Ammon's horn (tissue), 1 donor: ENCODE measurements around the gene ANK3.

Experiments used
- DNase-seq: peaks from one replicate; pipeline ENCODE4 v3.0.0-alpha.2; 2016; ENCODE audit warnings: low spot score

Gene ANK3

GRCh38 chr10:60224066-60224705, 165.5 kb downstream of the ANK3 start:
- no peak for DNase-seq

GRCh38 chr10:60222047-60222446, 167.6 kb downstream of the ANK3 start:
- no peak for DNase-seq

GRCh38 chr10:60212195-60212594, 177.5 kb downstream of the ANK3 start:
- no peak for DNase-seq

GRCh38 chr10:60209874-60210570, 179.7 kb downstream of the ANK3 start:
- DNase-seq: no peak

GRCh38 chr10:60208676-60209269, 180.9 kb downstream of the ANK3 start:
- DNase-seq: peak; percentile 41

- no peak for DNase-seq
Observed at GRCh38 chr10:60207894-60208293, 181.8 kb downstream of the ANK3 start.

- DNase-seq: no peak
Observed at GRCh38 chr10:60206735-60207134, 182.9 kb downstream of the ANK3 start.

- DNase-seq: no peak
Observed at GRCh38 chr10:60205741-60206140, 183.9 kb downstream of the ANK3 start.

GRCh38 chr10:60203993-60204618, 185.6 kb downstream of the ANK3 start:
- peak; percentile 56 for DNase-seq

- DNase-seq: no peak
Observed at GRCh38 chr10:60200682-60201053, 189.0 kb downstream of the ANK3 start.

GRCh38 chr10:60200012-60200681, 189.5 kb downstream of the ANK3 start:
- no peak for DNase-seq

GRCh38 chr10:60197206-60197605, 192.5 kb downstream of the ANK3 start:
- DNase-seq: no peak

GRCh38 chr10:60194421-60194820, 195.3 kb downstream of the ANK3 start:
- no peak for DNase-seq

GRCh38 chr10:60192946-60193345, 196.7 kb downstream of the ANK3 start:
- no peak for DNase-seq

- DNase-seq: no peak
Observed at GRCh38 chr10:60189861-60190475, 199.7 kb downstream of the ANK3 start.

GRCh38 chr10:60188548-60188947, 201.1 kb downstream of the ANK3 start:
- DNase-seq: no peak

- no peak for DNase-seq
Observed at GRCh38 chr10:60187691-60188090, 202.0 kb downstream of the ANK3 start.

GRCh38 chr10:60186315-60187071, 203.2 kb downstream of the ANK3 start:
- peak; percentile 69 for DNase-seq

- DNase-seq: no peak
Observed at GRCh38 chr10:60185421-60185820, 204.3 kb downstream of the ANK3 start.

- DNase-seq: no peak
Observed at GRCh38 chr10:60182691-60183090, 207.0 kb downstream of the ANK3 start.

GRCh38 chr10:60176925-60177324, 212.8 kb downstream of the ANK3 start:
- DNase-seq: no peak
